Osteoblast (primary cell): Measurements from ENCODE around the gene PANK3. TPM values are rescaled to one million over a fixed set of nuclear protein-coding genes. Genes with fewer than 3 reads are reported as not detected.
"Not testable (repeated sequence)": the region's sequence is repeated elsewhere in the genome, so short reads cannot be mapped to it uniquely, and the experiment has no call there.

Experiments used
- DNase-seq: peaks from one replicate; pipeline ENCODE4 v3.0.0; 2011; ENCODE audit warnings: low spot score, mixed read lengths; ENCODE audit not compliant: insufficient read length; ENCODE audit errors: missing footprints
- H2AFZ ChIP-seq: 2 replicates; pipeline ENCODE4 v1.6.0; 2011; ENCODE audit warnings: mild to moderate bottlenecking, low read length
- H3K27ac ChIP-seq: 2 replicates; pipeline ENCODE4 v1.5.1; 2011; ENCODE audit warnings: mild to moderate bottlenecking, low read depth, low read length, moderate library complexity
- H3K27me3 ChIP-seq: 2 replicates; pipeline ENCODE4 v1.6.0; 2012; ENCODE audit warnings: mild to moderate bottlenecking, control low read depth, inconsistent platforms, low read length, moderate library complexity; ENCODE audit not compliant: insufficient read depth
- H3K36me3 ChIP-seq: 2 replicates; pipeline ENCODE4 v1.5.1; 2011; ENCODE audit warnings: mild to moderate bottlenecking, low read length, control low read depth, moderate library complexity; ENCODE audit not compliant: insufficient read depth
- H3K4me1 ChIP-seq: 2 replicates; pipeline ENCODE4 v1.5.1; 2011; ENCODE audit warnings: mild to moderate bottlenecking, low read length, control low read depth, moderate library complexity; ENCODE audit not compliant: insufficient read depth
- H3K4me2 ChIP-seq: 2 replicates; pipeline ENCODE4 v1.6.0; 2011; ENCODE audit warnings: mild to moderate bottlenecking, low read length; ENCODE audit not compliant: insufficient read depth
- H3K4me3 ChIP-seq: fragments of 200-600 bp; sonication (generic); 3 replicates; pipeline ENCODE4 v1.5.1; 2012; ENCODE audit warnings: mild to moderate bottlenecking, low read length, inconsistent platforms; ENCODE audit not compliant: insufficient read depth
- H3K79me2 ChIP-seq: 2 replicates; pipeline ENCODE4 v1.6.0; 2012; ENCODE audit warnings: mild to moderate bottlenecking, low read length, control low read depth, inconsistent platforms; ENCODE audit not compliant: insufficient read depth
- H3K9me3 ChIP-seq: 2 replicates; pipeline ENCODE4 v1.5.1; 2011; ENCODE audit warnings: low read depth, low read length, control low read depth
- H4K20me1 ChIP-seq: 2 replicates; pipeline ENCODE4 v1.6.0; 2012; ENCODE audit warnings: mild to moderate bottlenecking, low read length, control low read depth; ENCODE audit not compliant: insufficient read depth
- CTCF ChIP-seq: IDR thresholded peaks from 2 replicates; pipeline ENCODE4 v1.5.1; 2011; ENCODE audit warnings: mild to moderate bottlenecking, low read depth, low read length, moderate library complexity; ENCODE audit errors: extremely low read depth
- total RNA-seq: library from RNA; depleted of rRNA; stranded (reverse); fragments of >200 nt; gene quantifications from 2 replicates; pipeline ENCODE4 v1.2.3, GENCODE V29; 2012

PANK3 gene
- total RNA-seq, 1 donor, result 57.5 TPM

- H3K27me3 ChIP-seq, result no peaks in the 10 kb centered on the region
- peaks cover 2% of the 10 kb centered on the region for H3K36me3 ChIP-seq
- H3K9me3 ChIP-seq, result no peaks in the 10 kb centered on the region
- peak overlapping the region; percentile 97 for H3K4me2 ChIP-seq
- peaks cover 53% of the 10 kb centered on the region for H3K79me2 ChIP-seq
- H4K20me1 ChIP-seq, result peaks cover 40% of the 10 kb centered on the region
- TF ChIP-seq CTCF, result no peak
- H3K4me1 ChIP-seq, result peaks cover 18% of the 10 kb centered on the region
- peak overlapping the region; percentile 29 for H2AFZ ChIP-seq
- H3K4me3 ChIP-seq, result peak overlapping the region; percentile 78
- DNase-seq, result peak; percentile 82
- peak overlapping the region; percentile 81 for H3K27ac ChIP-seq
These were observed 1.2 kb downstream of the PANK3 start for GRCh38 chr5:168578006-168578405.

- no peak for TF ChIP-seq CTCF
- no peaks in the 10 kb centered on the region for H3K27me3 ChIP-seq
- no peak overlapping the region for H3K4me2 ChIP-seq
- no peak overlapping the region for H3K4me3 ChIP-seq
- H3K27ac ChIP-seq, result no peak overlapping the region
- H4K20me1 ChIP-seq, result peaks cover 46% of the 10 kb centered on the region
- H3K9me3 ChIP-seq, result no peaks in the 10 kb centered on the region
- H3K79me2 ChIP-seq, result peaks cover 76% of the 10 kb centered on the region
- H2AFZ ChIP-seq, result no peak overlapping the region
- H3K36me3 ChIP-seq, result peaks cover 2% of the 10 kb centered on the region
- peaks cover 18% of the 10 kb centered on the region for H3K4me1 ChIP-seq
- DNase-seq, result no peak
These were observed 3.5 kb downstream of the PANK3 start for GRCh38 chr5:168575391-168576372.

GRCh38 chr5:168574156-168574555 lies 5.0 kb downstream of the PANK3 start:
- Histone ChIP-seq H4K20me1 (peaks cover 51% of the 10 kb centered on the region), H3K4me1 (peaks cover 11% of the 10 kb centered on the region), H3K79me2 (peaks cover 89% of the 10 kb centered on the region)
- not testable (repeated sequence) for H2AFZ ChIP-seq, H3K9me3 ChIP-seq, H3K27ac ChIP-seq, H3K27me3 ChIP-seq, H3K36me3 ChIP-seq, H3K4me2 ChIP-seq, DNase-seq, H3K4me3 ChIP-seq

- not testable (repeated sequence) for H3K27me3 ChIP-seq, H3K9me3 ChIP-seq, DNase-seq, H2AFZ ChIP-seq, H3K36me3 ChIP-seq, H3K4me3 ChIP-seq, H3K4me2 ChIP-seq, H3K27ac ChIP-seq
- H4K20me1 ChIP-seq, result peaks cover 48% of the 10 kb centered on the region
- H3K4me1 ChIP-seq, result peaks cover 11% of the 10 kb centered on the region
- H3K79me2 ChIP-seq, result peaks cover 86% of the 10 kb centered on the region
These were observed 5.5 kb downstream of the PANK3 start for GRCh38 chr5:168573663-168574062.
